CD4-positive, alpha-beta T cell treated with Interleukin-6 at 100 ng/mL for 8 hours (primary cell): Measurements from ENCODE around the gene MAGEH1.
A peak's percentile ranks its signal among the peaks of the same experiment; 100 is the strongest.
"Not testable (repeated sequence)": the region's sequence is repeated elsewhere in the genome, so short reads cannot be mapped to it uniquely, and the experiment has no call there.

Source experiments
- DNase-seq: peaks from one replicate; pipeline ENCODE4 v3.0.0-alpha.2; 2020; ENCODE audit warnings: mixed read lengths, low spot score

The MAGEH1 gene

GRCh38 chrX:55451990-55452832 is at the start of gene MAGEH1:
Gene MAGEH1, plus strand, starts transcription at chrX:55452127. Its CDS starts 248 bp downstream, at chrX:55452375.
- DNase-seq: peak; percentile 81

GRCh38 chrX:55427079-55427478 is 24.8 kb upstream of the MAGEH1 start:
- DNase-seq: peak; percentile 1

- not testable (repeated sequence) for DNase-seq
Observed at GRCh38 chrX:55443468-55443867, 8.5 kb upstream of the MAGEH1 start.

- DNase-seq: no peak
Observed at GRCh38 chrX:55450259-55450658, 1.7 kb upstream of the MAGEH1 start.

- no peak for DNase-seq
Observed at GRCh38 chrX:55451141-55451540, 786 bp upstream of the MAGEH1 start.

GRCh38 chrX:55451626-55451989 is 319 bp upstream of the MAGEH1 start:
- DNase-seq: no peak

GRCh38 chrX:55452833-55453124 is 852 bp downstream of the MAGEH1 start:
- no peak for DNase-seq

- not testable (repeated sequence) for DNase-seq
Observed at GRCh38 chrX:55455708-55456107, 3.8 kb downstream of the MAGEH1 start.

- DNase-seq: not testable (repeated sequence)
Observed at GRCh38 chrX:55459426-55459825, 7.5 kb downstream of the MAGEH1 start.

GRCh38 chrX:55459926-55460325 is 8.0 kb downstream of the MAGEH1 start:
- not testable (repeated sequence) for DNase-seq

GRCh38 chrX:55464050-55464449 is 12.1 kb downstream of the MAGEH1 start:
- DNase-seq: not testable (repeated sequence)

GRCh38 chrX:55465108-55465507 is 13.2 kb downstream of the MAGEH1 start:
- DNase-seq: not testable (repeated sequence)

- not testable (repeated sequence) for DNase-seq
Observed at GRCh38 chrX:55465791-55466190, 13.9 kb downstream of the MAGEH1 start.

GRCh38 chrX:55479956-55480355 is 28.0 kb downstream of the MAGEH1 start:
- not testable (repeated sequence) for DNase-seq

- no peak for DNase-seq
Observed at GRCh38 chrX:55480390-55481062, 28.6 kb downstream of the MAGEH1 start.

GRCh38 chrX:55484948-55485347 is 33.0 kb downstream of the MAGEH1 start:
- no peak for DNase-seq

- no peak for DNase-seq
Observed at GRCh38 chrX:55486736-55487135, 34.8 kb downstream of the MAGEH1 start.

- no peak for DNase-seq
Observed at GRCh38 chrX:55487143-55487542, 35.2 kb downstream of the MAGEH1 start.

- no peak for DNase-seq
Observed at GRCh38 chrX:55488006-55488592, 36.2 kb downstream of the MAGEH1 start.

GRCh38 chrX:55488593-55489313 is 36.8 kb downstream of the MAGEH1 start:
- DNase-seq: peak; percentile 57

GRCh38 chrX:55489314-55490009 is 37.5 kb downstream of the MAGEH1 start, which contains the start of gene USP51:
Gene USP51, minus strand, starts transcription at chrX:55489848. Its CDS starts 909 bp downstream, at chrX:55488939.
- DNase-seq: no peak

GRCh38 chrX:55490121-55490520 is 38.2 kb downstream of the MAGEH1 start:
- no peak for DNase-seq
